Glutamatergic neuron (in vitro differentiated cells): Measurements from ENCODE around the gene STARD3. TPM values are rescaled to one million over a fixed set of nuclear protein-coding genes. Genes with fewer than 3 reads are reported as not detected.

Source experiments
- DNase-seq: peaks from one replicate; pipeline ENCODE4 v3.0.0; 2022
- H3K27ac Mint-ChIP-seq: one replicate; pipeline ENCODE4 v1.8.0; 2020; ENCODE audit warnings: mild to moderate bottlenecking, mixed read lengths, inconsistent platforms; ENCODE audit not compliant: unreplicated experiment
- H3K27me3 Mint-ChIP-seq: one replicate; pipeline ENCODE4 v1.8.0; 2020; ENCODE audit warnings: mild to moderate bottlenecking, moderate library complexity, mixed read lengths, inconsistent platforms; ENCODE audit not compliant: unreplicated experiment
- H3K36me3 Mint-ChIP-seq: one replicate; pipeline ENCODE4 v1.8.0; 2020; ENCODE audit warnings: mild to moderate bottlenecking, mixed read lengths, inconsistent platforms; ENCODE audit not compliant: unreplicated experiment
- H3K4me1 Mint-ChIP-seq: one replicate; pipeline ENCODE4 v1.8.0; 2020; ENCODE audit warnings: mild to moderate bottlenecking, low read depth, mixed read lengths, inconsistent platforms; ENCODE audit not compliant: unreplicated experiment
- H3K4me3 Mint-ChIP-seq: one replicate; pipeline ENCODE4 v1.8.0; 2020; ENCODE audit warnings: mild to moderate bottlenecking, mixed read lengths, inconsistent platforms; ENCODE audit not compliant: unreplicated experiment
- H3K9me3 Mint-ChIP-seq: one replicate; pipeline ENCODE4 v1.8.0; 2020; ENCODE audit warnings: mild to moderate bottlenecking, moderate library complexity, mixed read lengths, inconsistent platforms; ENCODE audit not compliant: unreplicated experiment
- total RNA-seq: library from RNA; stranded (reverse); fragmentation: NEBNext Ultra II Directional; extraction: Animal tissue kit (Norgen Biotek cat#: 25700); gene quantifications from one replicate; pipeline ENCODE4 v1.2.1, GENCODE V29; 2021; ENCODE audit not compliant: unreplicated experiment
- TF ChIP-seq, protein P1 (sequence below): fragments of 200-600 bp; sonication (generic); IDR thresholded peaks from one replicate; pipeline ENCODE4 v1.5.0; 2021; ENCODE audit not compliant: partially characterized antibody, unreplicated experiment

STARD3 gene
- total RNA-seq, 1 donor from 2014 or later, result 48.0 TPM

GRCh38 chr17:39612291-39612894 lies 24.6 kb upstream of the STARD3 start:
- TF ChIP-seq, protein P1, sequence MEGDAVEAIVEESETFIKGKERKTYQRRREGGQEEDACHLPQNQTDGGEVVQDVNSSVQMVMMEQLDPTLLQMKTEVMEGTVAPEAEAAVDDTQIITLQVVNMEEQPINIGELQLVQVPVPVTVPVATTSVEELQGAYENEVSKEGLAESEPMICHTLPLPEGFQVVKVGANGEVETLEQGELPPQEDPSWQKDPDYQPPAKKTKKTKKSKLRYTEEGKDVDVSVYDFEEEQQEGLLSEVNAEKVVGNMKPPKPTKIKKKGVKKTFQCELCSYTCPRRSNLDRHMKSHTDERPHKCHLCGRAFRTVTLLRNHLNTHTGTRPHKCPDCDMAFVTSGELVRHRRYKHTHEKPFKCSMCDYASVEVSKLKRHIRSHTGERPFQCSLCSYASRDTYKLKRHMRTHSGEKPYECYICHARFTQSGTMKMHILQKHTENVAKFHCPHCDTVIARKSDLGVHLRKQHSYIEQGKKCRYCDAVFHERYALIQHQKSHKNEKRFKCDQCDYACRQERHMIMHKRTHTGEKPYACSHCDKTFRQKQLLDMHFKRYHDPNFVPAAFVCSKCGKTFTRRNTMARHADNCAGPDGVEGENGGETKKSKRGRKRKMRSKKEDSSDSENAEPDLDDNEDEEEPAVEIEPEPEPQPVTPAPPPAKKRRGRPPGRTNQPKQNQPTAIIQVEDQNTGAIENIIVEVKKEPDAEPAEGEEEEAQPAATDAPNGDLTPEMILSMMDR, result no peak
- DNase-seq, result no peak
- H3K27me3 Mint-ChIP-seq, result peaks cover 5% of the 10 kb centered on the region
- peaks cover 5% of the 10 kb centered on the region for H3K36me3 Mint-ChIP-seq
- H3K9me3 Mint-ChIP-seq, result peaks cover 2% of the 10 kb centered on the region
- no peak overlapping the region for H3K27ac Mint-ChIP-seq
- H3K4me1 Mint-ChIP-seq, result peaks cover 15% of the 10 kb centered on the region
- no peak overlapping the region for H3K4me3 Mint-ChIP-seq

DNA sequence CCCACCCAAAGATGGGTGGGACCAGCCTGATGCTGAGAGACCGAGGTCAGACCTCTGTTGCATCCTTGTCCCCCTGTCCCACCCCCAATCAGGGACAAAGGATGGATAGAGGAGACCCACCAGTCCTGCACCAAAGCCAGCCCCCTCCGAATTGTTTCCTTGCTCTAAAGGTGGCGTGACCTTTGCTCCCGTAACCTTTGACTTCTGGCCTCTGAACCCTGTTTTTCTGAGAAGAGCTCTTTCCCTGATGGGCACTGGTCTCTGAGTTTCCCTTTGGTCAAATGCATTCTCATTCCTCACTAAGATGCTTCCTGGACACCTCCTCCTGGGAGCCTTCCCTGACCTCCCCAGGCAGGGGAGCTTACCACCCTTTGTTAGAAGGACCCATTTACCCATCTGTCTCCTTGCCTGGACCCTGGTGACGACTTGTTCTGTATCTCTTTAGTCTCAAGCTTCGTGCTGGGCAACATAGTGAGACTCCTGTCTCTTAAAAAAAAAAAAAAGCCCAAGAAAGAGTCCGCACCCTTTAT lies 23.9 kb upstream of the STARD3 start:
- TF ChIP-seq, protein P1, result no peak
- Mint-ChIP-seq H3K36me3 (peaks cover 5% of the 10 kb centered on the region), H3K4me3 (no peak overlapping the region), H3K9me3 (peaks cover 2% of the 10 kb centered on the region), H3K4me1 (peaks cover 15% of the 10 kb centered on the region), H3K27me3 (peaks cover 5% of the 10 kb centered on the region), H3K27ac (no peak overlapping the region)
- no peak for DNase-seq

GRCh38 chr17:39614545-39615157 lies 22.3 kb upstream of the STARD3 start:
- Mint-ChIP-seq H3K36me3 (peaks cover 5% of the 10 kb centered on the region), H3K27ac (no peak overlapping the region), H3K4me1 (peaks cover 9% of the 10 kb centered on the region), H3K4me3 (no peak overlapping the region), H3K9me3 (no peaks in the 10 kb centered on the region), H3K27me3 (no peaks in the 10 kb centered on the region)
- TF ChIP-seq, protein P1, result no peak
- no peak for DNase-seq

DNA sequence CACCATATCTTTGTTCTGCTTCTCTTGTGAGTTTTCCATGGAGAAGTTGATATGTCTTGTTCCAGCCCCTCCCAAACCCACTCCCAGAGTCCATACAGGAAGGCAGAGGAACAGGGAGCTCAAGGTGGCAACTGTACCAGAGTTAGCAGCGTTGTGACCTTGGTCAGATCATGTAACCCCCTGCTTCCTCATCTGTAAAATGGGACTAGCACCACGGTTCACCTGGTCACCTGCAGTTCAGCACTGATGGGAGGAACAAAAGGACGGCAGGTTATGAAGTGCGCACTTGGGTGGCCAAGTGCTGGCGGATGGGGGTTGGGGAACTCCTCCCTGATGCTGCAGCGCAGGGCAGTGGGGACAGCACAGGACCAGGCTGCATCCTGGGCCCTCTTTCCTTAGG lies 21.5 kb upstream of the STARD3 start:
- peak overlapping the region; percentile 11 for H3K4me3 Mint-ChIP-seq
- peaks cover 5% of the 10 kb centered on the region for H3K36me3 Mint-ChIP-seq
- H3K9me3 Mint-ChIP-seq, result no peaks in the 10 kb centered on the region
- H3K27ac Mint-ChIP-seq, result no peak overlapping the region
- no peak for DNase-seq
- TF ChIP-seq, protein P1, result no peak
- peaks cover 9% of the 10 kb centered on the region for H3K4me1 Mint-ChIP-seq
- H3K27me3 Mint-ChIP-seq, result no peaks in the 10 kb centered on the region

GRCh38 chr17:39617100-39617445 lies 19.9 kb upstream of the STARD3 start:
- Mint-ChIP-seq H3K9me3 (peaks cover 2% of the 10 kb centered on the region), H3K27me3 (no peaks in the 10 kb centered on the region), H3K4me3 (no peak overlapping the region), H3K36me3 (peaks cover 5% of the 10 kb centered on the region), H3K27ac (no peak overlapping the region), H3K4me1 (peaks cover 5% of the 10 kb centered on the region)
- TF ChIP-seq, protein P1, result no peak
- DNase-seq, result no peak
